PC-3 (cell line): ENCODE measurements around the gene SLC17A7. TPM values are rescaled to one million over a fixed set of nuclear protein-coding genes. Genes with fewer than 3 reads are reported as not detected.
A peak's percentile ranks its signal among the peaks of the same experiment; 100 is the strongest.

Experiments
- ATAC-seq: fragments of 200-7000 bp; cut with Tn5 transposase; 2 replicates; pipeline ENCODE4 v1.9.1; 2020; ENCODE audit warnings: mild to moderate bottlenecking, moderate library complexity
- BruUV-seq: library from RNA; stranded (reverse); fragments of 400-500 nt; replicated peaks from 2 replicates; lab custom pipeline; 2021; lab: Mats Ljungman, UMichigan
- CTCF ChIA-PET: fragments of 300-600 bp; sonication (Branson Sonifier 250); formaldehyde crosslinking; loops from one replicate; lab custom pipeline; 2022; ENCODE audit warnings: antibody characterized with exemption; lab: Charles Lee
- POLR2A ChIA-PET: fragments of 300-600 bp; sonication (Branson Sonifier 250); formaldehyde crosslinking; loops from one replicate; lab custom pipeline; 2022; ENCODE audit warnings: antibody characterized with exemption; ENCODE audit not compliant: unreplicated experiment; lab: Charles Lee
- DNase-seq: peaks from one replicate; pipeline ENCODE4 v3.0.0-alpha.2; 2015
- H2AFZ ChIP-seq: fragments of 300-600 bp; sonication (generic); 2 replicates; pipeline ENCODE4 v1.6.0; 2016; ENCODE audit warnings: antibody characterized with exemption, low read length
- H3F3A ChIP-seq: fragments of 300-600 bp; sonication (generic); one replicate; pipeline ENCODE4 v1.6.0; 2017; ENCODE audit warnings: antibody characterized with exemption, low read length, control low read depth, mild to moderate bottlenecking; ENCODE audit not compliant: unreplicated experiment
- H3K27ac ChIP-seq: fragments of 300-600 bp; sonication (generic); 2 replicates; pipeline ENCODE4 v1.5.1; 2016; ENCODE audit warnings: mild to moderate bottlenecking, low read length
- H3K27me3 ChIP-seq: fragments of 300-600 bp; sonication (generic); 2 replicates; pipeline ENCODE4 v1.6.1; 2016; ENCODE audit warnings: low read length, mixed read lengths
- H3K36me3 ChIP-seq: fragments of 300-600 bp; sonication (generic); 2 replicates; pipeline ENCODE4 v1.6.1; 2016; ENCODE audit warnings: low read depth, mixed run types, low read length, mixed read lengths
- H3K4me1 ChIP-seq: fragments of 300-600 bp; sonication (generic); 2 replicates; pipeline ENCODE4 v1.5.1; 2016; ENCODE audit warnings: low read length; ENCODE audit not compliant: insufficient read depth
- H3K4me2 ChIP-seq: fragments of 300-600 bp; sonication (generic); 2 replicates; pipeline ENCODE4 v1.6.0; 2016; ENCODE audit warnings: low read length
- H3K4me3 ChIP-seq: fragments of 300-600 bp; sonication (generic); 2 replicates; pipeline ENCODE4 v1.5.1; 2016; ENCODE audit warnings: mild to moderate bottlenecking, low read length, mixed read lengths
- H3K79me2 ChIP-seq: fragments of 300-600 bp; sonication (generic); 2 replicates; pipeline ENCODE4 v1.6.1; 2017; ENCODE audit warnings: low read length, mixed read lengths
- H3K9ac ChIP-seq: fragments of 300-600 bp; sonication (generic); 2 replicates; pipeline ENCODE4 v1.6.0; 2016; ENCODE audit warnings: mild to moderate bottlenecking, low read length
- H3K9me2 ChIP-seq: fragments of 300-600 bp; sonication (generic); replicated peaks from 2 replicates; pipeline ENCODE4 v1.6.1; 2016; ENCODE audit warnings: mixed run types, low read length, mixed read lengths
- H3K9me3 ChIP-seq: fragments of 300-600 bp; sonication (generic); 2 replicates; pipeline ENCODE4 v1.6.1; 2016; ENCODE audit warnings: low read length, mixed read lengths
- H4K20me1 ChIP-seq: fragments of 300-600 bp; sonication (generic); 2 replicates; pipeline ENCODE4 v1.6.1; 2016; ENCODE audit warnings: low read length, mixed read lengths
- EZH2 ChIP-seq: fragments of 300-600 bp; sonication (generic); IDR thresholded peaks from one replicate; pipeline ENCODE4 v1.6.1; 2017; ENCODE audit warnings: antibody characterized with exemption, mild to moderate bottlenecking, low read length; ENCODE audit not compliant: unreplicated experiment
- EZH2phosphoT487 ChIP-seq: fragments of 300-600 bp; sonication (generic); IDR thresholded peaks from 2 replicates; pipeline ENCODE4 v1.6.1; 2018; ENCODE audit warnings: mild to moderate bottlenecking, antibody characterized with exemption, low read length, borderline replicate concordance
- intact Hi-C: fragments of 100-400 bp; cut with micrococcal nuclease; formaldehyde crosslinking; loops from 2 replicates; pipeline ENCODE4 v1.9.0; 2023
- total RNA-seq: library from RNA; depleted of rRNA; stranded (reverse); fragments of >200 nt; gene quantifications from 2 replicates; pipeline ENCODE4 v1.2.3, GENCODE V29; 2014
- TF ChIP-seq, protein P1 (sequence below): fragments of 300-600 bp; sonication (generic); conservative IDR thresholded peaks from 2 replicates; pipeline ENCODE4 v1.5.1; 2017; ENCODE audit warnings: antibody characterized with exemption, low read depth, mild to moderate bottlenecking, low read length

SLC17A7 gene
- total RNA-seq, 1 experiment from 2014 or later: 0.11 TPM

DNA sequence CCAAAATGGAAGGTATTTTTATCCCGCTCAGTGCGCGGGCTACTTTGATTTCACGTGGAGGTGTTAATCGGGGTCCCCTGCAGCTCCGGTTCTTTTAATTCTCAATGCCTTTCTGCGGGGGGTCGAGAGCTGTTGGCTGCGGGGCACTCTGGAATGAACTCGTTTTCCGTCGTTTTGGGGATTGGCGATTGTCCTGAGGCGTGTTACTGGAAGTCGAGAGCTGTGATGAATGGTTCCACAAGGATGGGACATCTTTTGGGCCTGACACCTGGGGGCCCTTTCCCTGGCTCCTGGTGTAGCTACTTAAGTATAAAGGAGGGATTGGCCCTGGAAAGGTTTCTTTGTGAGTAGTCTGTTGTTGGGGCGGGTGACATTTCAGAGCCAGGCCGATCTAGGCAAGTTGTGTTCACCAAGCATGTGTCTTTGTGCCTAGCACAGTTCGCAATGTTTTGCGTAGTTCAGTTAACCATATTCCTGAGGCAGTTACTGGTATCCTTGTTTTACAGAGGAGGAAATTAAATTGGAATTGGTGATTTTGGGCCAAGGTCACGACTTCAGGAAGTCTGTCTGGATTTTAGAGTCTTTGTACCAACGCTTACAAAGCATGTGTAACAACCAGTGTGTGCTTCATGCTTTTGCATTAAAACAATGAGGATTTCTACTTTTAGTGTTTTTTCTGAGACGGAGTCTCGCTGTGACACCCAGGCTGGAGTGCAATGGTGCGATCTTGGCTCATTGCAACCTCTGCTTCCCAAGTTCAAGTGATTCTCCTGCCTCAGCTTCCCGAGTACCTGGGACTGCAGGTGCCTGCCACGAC, 46.9 kb upstream of the SLC17A7 start:
- no peak for ATAC-seq
- peaks cover 41% of the 10 kb centered on the region for H4K20me1 ChIP-seq

DNA sequence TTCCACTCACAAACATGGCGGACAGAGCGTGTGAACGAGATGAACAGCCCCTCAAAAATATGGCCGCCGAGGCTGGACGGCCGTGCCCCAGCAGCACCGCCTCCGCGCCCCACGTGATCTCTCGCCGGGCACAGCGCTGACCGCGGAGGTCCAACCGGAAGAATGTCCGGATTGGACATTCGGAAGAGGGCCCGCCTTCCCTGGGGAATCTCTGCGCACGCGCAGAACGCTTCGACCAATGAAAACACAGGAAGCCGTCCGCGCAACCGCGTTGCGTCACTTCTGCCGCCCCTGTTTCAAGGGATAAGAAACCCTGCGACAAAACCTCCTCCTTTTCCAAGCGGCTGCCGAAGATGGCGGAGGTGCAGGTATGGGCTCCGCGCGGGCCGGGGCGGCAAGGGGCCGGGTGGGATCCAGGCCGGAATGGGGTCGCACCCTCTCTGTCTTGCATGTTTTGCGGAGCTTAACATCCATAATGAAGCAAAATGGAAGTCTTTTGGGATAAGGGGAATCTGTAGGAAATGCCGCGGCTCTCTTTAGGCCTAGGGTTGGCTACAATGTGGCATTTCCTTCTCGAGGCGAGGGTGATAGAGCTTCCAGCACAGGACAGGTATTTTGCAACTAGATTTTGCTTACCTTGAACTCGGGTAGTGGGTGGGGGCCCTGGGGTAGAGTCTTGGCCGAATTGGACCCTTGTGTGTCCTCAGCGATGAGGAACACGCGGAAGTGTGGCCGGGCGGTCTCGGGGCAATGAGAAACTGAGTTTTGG, 46.1 kb upstream of the SLC17A7 start, which contains the start of gene RPL13A:
Gene RPL13A, plus strand, starts transcription at position 332 of the 769 bp plus-strand sequence. Its CDS starts 22 bp downstream, at position 354.
- POLR2A ChIA-PET: interaction anchor here (0.7 kb wide), 1 partner anchor 153 kb away, joined by 4 read pairs; no protein-coding TSS in a partner anchor
- intact Hi-C loops: loop anchor here (1.0 kb wide), 1 partner anchor 36 kb away; the partner anchor contains the start of gene PIH1D1

More for the DNA sequence above, 46.9 kb upstream of the SLC17A7 start:
- H3K9me2 ChIP-seq: no peaks in the 10 kb centered on the region
- peak overlapping the region; percentile 97 for H3K9ac ChIP-seq
- no peak overlapping the region for H2AFZ ChIP-seq
- intact Hi-C loops: no loop called here
- no TSS peak for BruUV-seq
- H3K27me3 ChIP-seq: no peaks in the 10 kb centered on the region
- peak overlapping the region; percentile 80 for H3K4me2 ChIP-seq
- TF ChIP-seq EZH2phosphoT487 (no peak), EZH2 (no peak)
- TF ChIP-seq, protein P1, sequence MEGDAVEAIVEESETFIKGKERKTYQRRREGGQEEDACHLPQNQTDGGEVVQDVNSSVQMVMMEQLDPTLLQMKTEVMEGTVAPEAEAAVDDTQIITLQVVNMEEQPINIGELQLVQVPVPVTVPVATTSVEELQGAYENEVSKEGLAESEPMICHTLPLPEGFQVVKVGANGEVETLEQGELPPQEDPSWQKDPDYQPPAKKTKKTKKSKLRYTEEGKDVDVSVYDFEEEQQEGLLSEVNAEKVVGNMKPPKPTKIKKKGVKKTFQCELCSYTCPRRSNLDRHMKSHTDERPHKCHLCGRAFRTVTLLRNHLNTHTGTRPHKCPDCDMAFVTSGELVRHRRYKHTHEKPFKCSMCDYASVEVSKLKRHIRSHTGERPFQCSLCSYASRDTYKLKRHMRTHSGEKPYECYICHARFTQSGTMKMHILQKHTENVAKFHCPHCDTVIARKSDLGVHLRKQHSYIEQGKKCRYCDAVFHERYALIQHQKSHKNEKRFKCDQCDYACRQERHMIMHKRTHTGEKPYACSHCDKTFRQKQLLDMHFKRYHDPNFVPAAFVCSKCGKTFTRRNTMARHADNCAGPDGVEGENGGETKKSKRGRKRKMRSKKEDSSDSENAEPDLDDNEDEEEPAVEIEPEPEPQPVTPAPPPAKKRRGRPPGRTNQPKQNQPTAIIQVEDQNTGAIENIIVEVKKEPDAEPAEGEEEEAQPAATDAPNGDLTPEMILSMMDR: no peak
- peaks cover 49% of the 10 kb centered on the region for H3K36me3 ChIP-seq
- H3K9me3 ChIP-seq: no peaks in the 10 kb centered on the region
- POLR2A ChIA-PET: interaction anchor here (0.7 to 1.1 kb wide), 2 partner anchors 15 to 152 kb away, joined by 3 to 4 read pairs; no protein-coding TSS in a partner anchor
- peaks cover 44% of the 10 kb centered on the region for H3F3A ChIP-seq
- peak overlapping the region; percentile 56 for H3K27ac ChIP-seq
- DNase-seq: no peak
- peak overlapping the region; percentile 89 for H3K4me3 ChIP-seq
- peaks cover 12% of the 10 kb centered on the region; the same call in 1 of the 2 replicates for H3K4me1 ChIP-seq
- CTCF ChIA-PET: no interaction called here
- H3K79me2 ChIP-seq: peaks cover 38% of the 10 kb centered on the region

More for the DNA sequence above, 46.1 kb upstream of the SLC17A7 start, which contains the start of gene RPL13A:
- Histone ChIP-seq H3K27me3 (no peaks in the 10 kb centered on the region), H3K27ac (peak within 1 kb of the TSS; percentile 56), H3K9me3 (no peaks in the 10 kb centered on the region), H3K4me2 (peak within 1 kb of the TSS; percentile 80), H3K4me3 (peak within 1 kb of the TSS; percentile 89), H3K9me2 (no peaks in the 10 kb centered on the region), H3F3A (peaks cover 36% of the 10 kb centered on the region), H3K36me3 (peaks cover 48% of the 10 kb centered on the region), H3K4me1 (peaks cover 12% of the 10 kb centered on the region; the same call in 1 of the 2 replicates), H2AFZ (peak within 1 kb of the TSS; percentile 90), H4K20me1 (peaks cover 41% of the 10 kb centered on the region), H3K9ac (peak within 1 kb of the TSS; percentile 97), H3K79me2 (peaks cover 38% of the 10 kb centered on the region)
- TF ChIP-seq EZH2: no peak
- DNase-seq (peak; percentile 100), ATAC-seq (peak; percentile 96)
- BruUV-seq: TSS peak; percentile 60
- CTCF ChIA-PET: no interaction called here
